Activated naive CD4-positive, alpha-beta T cell (primary cell): ENCODE measurements around the gene TTYH1.

Experiments
- DNase-seq, 4 experiments: peaks; one replicate each; lab custom pipeline; 2025; lab: John Stamatoyannopoulos, UW

Gene TTYH1

GRCh38 chr19:54480051-54480450, 64.8 kb downstream of the TTYH1 start:
- no peak for DNase-seq

GRCh38 chr19:54481326-54481930, 66.2 kb downstream of the TTYH1 start:
- no peak for DNase-seq

- no peak for DNase-seq
Measured at GRCh38 chr19:54482889-54483288, 67.6 kb downstream of the TTYH1 start.

GRCh38 chr19:54484451-54484850, 69.2 kb downstream of the TTYH1 start:
- no peak for DNase-seq

GRCh38 chr19:54485851-54486250, 70.6 kb downstream of the TTYH1 start:
- DNase-seq: no peak
